Medulla oblongata (tissue), 1 donor: ENCODE data around the gene VPS8.
"Not testable (repeated sequence)": the region's sequence is repeated elsewhere in the genome, so short reads cannot be mapped to it uniquely, and the experiment has no call there.

Experiments used
- DNase-seq: peaks from one replicate; pipeline ENCODE4 v3.0.0-alpha.2; 2015; ENCODE audit errors: extremely low spot score

Gene VPS8

GRCh38 chr3:184872200-184872599 lies 60.2 kb downstream of the VPS8 start:
- DNase-seq: no peak

- no peak for DNase-seq
Observed at GRCh38 chr3:184873141-184873540, 61.2 kb downstream of the VPS8 start.

GRCh38 chr3:184874709-184875644 lies 63.0 kb downstream of the VPS8 start:
- peak; percentile 43 for DNase-seq

GRCh38 chr3:184880276-184881019 lies 68.5 kb downstream of the VPS8 start:
- DNase-seq: no peak

- DNase-seq: no peak
Observed at GRCh38 chr3:184884359-184885017, 72.5 kb downstream of the VPS8 start.

- DNase-seq: no peak
Observed at GRCh38 chr3:184885112-184885511, 73.1 kb downstream of the VPS8 start.

- DNase-seq: no peak
Observed at GRCh38 chr3:184887574-184887973, 75.6 kb downstream of the VPS8 start.

- DNase-seq: no peak
Observed at GRCh38 chr3:184889312-184889904, 77.4 kb downstream of the VPS8 start.

GRCh38 chr3:184894051-184894450 lies 82.1 kb downstream of the VPS8 start:
- DNase-seq: no peak

GRCh38 chr3:184895350-184895749 lies 83.4 kb downstream of the VPS8 start:
- DNase-seq: no peak

- DNase-seq: no peak
Observed at GRCh38 chr3:184896336-184896735, 84.4 kb downstream of the VPS8 start.

GRCh38 chr3:184899953-184900595 lies 88.1 kb downstream of the VPS8 start:
- no peak for DNase-seq

- DNase-seq: not testable (repeated sequence)
Observed at GRCh38 chr3:184907031-184907430, 95.1 kb downstream of the VPS8 start.

- DNase-seq: peak; percentile 80
Observed at GRCh38 chr3:184907681-184908649, 96.0 kb downstream of the VPS8 start.

GRCh38 chr3:184908859-184909258 lies 96.9 kb downstream of the VPS8 start:
- no peak for DNase-seq

- DNase-seq: no peak
Observed at GRCh38 chr3:184910664-184911063, 98.7 kb downstream of the VPS8 start.

GRCh38 chr3:184911570-184911969 lies 99.6 kb downstream of the VPS8 start:
- no peak for DNase-seq

- no peak for DNase-seq
Observed at GRCh38 chr3:184912163-184912562, 100.2 kb downstream of the VPS8 start.

GRCh38 chr3:184914628-184915027 lies 102.7 kb downstream of the VPS8 start:
- no peak for DNase-seq

- DNase-seq: no peak
Observed at GRCh38 chr3:184918750-184919149, 106.8 kb downstream of the VPS8 start.
